MM.1S (cell line): ENCODE data around the gene PPP6R2.

Experiments used
- DNase-seq: peaks from one replicate; pipeline ENCODE4 v3.0.0-alpha.2; 2015
- H2AFZ ChIP-seq: fragments of 300-600 bp; sonication (generic); 2 replicates; pipeline ENCODE4 v1.6.0; 2016; ENCODE audit warnings: antibody characterized with exemption, low read length
- H3F3A ChIP-seq: fragments of 300-600 bp; sonication (generic); 2 replicates; pipeline ENCODE4 v1.6.1; 2016; ENCODE audit warnings: mild to moderate bottlenecking, antibody characterized with exemption, low read length, moderate library complexity, mixed read lengths; ENCODE audit not compliant: insufficient read depth
- H3K27ac ChIP-seq: fragments of 300-600 bp; sonication (generic); 2 replicates; pipeline ENCODE4 v1.5.1; 2016; ENCODE audit warnings: mild to moderate bottlenecking, low read length
- H3K27me3 ChIP-seq: fragments of 300-600 bp; sonication (generic); replicated peaks from 2 replicates; pipeline ENCODE4 v1.6.0; 2016; ENCODE audit warnings: low read length; ENCODE audit not compliant: insufficient read depth
- H3K36me3 ChIP-seq: fragments of 300-600 bp; sonication (generic); replicated peaks from 2 replicates; pipeline ENCODE4 v1.6.1; 2016; ENCODE audit warnings: mild to moderate bottlenecking, low read length, mixed read lengths; ENCODE audit not compliant: insufficient read depth
- H3K4me1 ChIP-seq: fragments of 300-600 bp; sonication (generic); 2 replicates; pipeline ENCODE4 v1.6.1; 2016; ENCODE audit warnings: low read length, mixed read lengths
- H3K4me2 ChIP-seq: fragments of 300-600 bp; sonication (generic); 2 replicates; pipeline ENCODE4 v1.6.0; 2016; ENCODE audit warnings: low read depth, low read length
- H3K4me3 ChIP-seq: fragments of 300-600 bp; sonication (generic); 2 replicates; pipeline ENCODE4 v1.5.1; 2016; ENCODE audit warnings: low read length, mixed read lengths
- H3K79me2 ChIP-seq: fragments of 300-600 bp; sonication (generic); 2 replicates; pipeline ENCODE4 v1.6.1; 2016; ENCODE audit warnings: mixed run types, low read length, mixed read lengths
- H3K9ac ChIP-seq: fragments of 300-600 bp; sonication (generic); 2 replicates; pipeline ENCODE4 v1.6.1; 2016; ENCODE audit warnings: low read length, mixed read lengths
- H3K9me2 ChIP-seq: fragments of 300-600 bp; sonication (generic); replicated peaks from 2 replicates; pipeline ENCODE4 v1.6.1; 2016; ENCODE audit warnings: mild to moderate bottlenecking, low read length, mixed read lengths; ENCODE audit not compliant: insufficient read depth
- H3K9me3 ChIP-seq: fragments of 300-600 bp; sonication (generic); replicated peaks from 2 replicates; pipeline ENCODE4 v1.6.1; 2016; ENCODE audit warnings: mild to moderate bottlenecking, low read length, mixed read lengths; ENCODE audit not compliant: insufficient read depth
- H4K20me1 ChIP-seq: fragments of 300-600 bp; sonication (generic); 2 replicates; pipeline ENCODE4 v1.6.1; 2016; ENCODE audit warnings: mild to moderate bottlenecking, low read length, moderate library complexity, mixed read lengths; ENCODE audit not compliant: insufficient read depth
- EZH2 ChIP-seq: fragments of 300-600 bp; sonication (generic); optimal IDR thresholded peaks from 2 replicates; pipeline ENCODE3; 2017; ENCODE audit warnings: low read depth, mild to moderate bottlenecking, antibody characterized with exemption, low read length, mixed read lengths
- EZH2phosphoT487 ChIP-seq: fragments of 300-600 bp; sonication (generic); IDR thresholded peaks from 2 replicates; pipeline ENCODE4 v1.6.1; 2018; ENCODE audit warnings: antibody characterized with exemption, low read length
- TF ChIP-seq, protein P1 (sequence below): fragments of 300-600 bp; sonication (generic); IDR thresholded peaks from 2 replicates; pipeline ENCODE4 v1.5.1; 2016; ENCODE audit warnings: antibody characterized with exemption, low read length, mixed read lengths

PPP6R2 gene

DNA sequence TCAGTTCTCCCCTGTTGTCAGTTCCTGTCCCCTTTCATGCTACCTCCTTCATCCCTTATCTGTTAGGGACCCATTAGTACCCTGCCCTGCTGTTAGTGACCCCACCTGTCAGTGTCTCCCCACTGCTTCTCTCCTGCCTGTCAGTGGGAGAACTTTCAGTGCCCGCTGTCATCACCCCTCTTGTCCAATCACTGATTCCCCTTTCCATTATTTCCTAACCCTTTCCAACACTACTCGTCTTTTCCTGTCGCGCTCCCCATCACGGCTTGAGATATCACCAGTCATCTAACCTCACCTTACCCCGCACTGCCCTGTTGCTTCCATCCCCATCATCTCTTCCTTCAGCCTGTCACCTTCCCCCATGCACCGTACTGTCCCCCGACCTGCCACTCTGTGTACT, 4.0 kb downstream of the PPP6R2 start:
- H3K27ac ChIP-seq: no peak overlapping the region
- no peaks in the 10 kb centered on the region for H3K9me3 ChIP-seq
- no peaks in the 10 kb centered on the region for H3K4me1 ChIP-seq
- H2AFZ ChIP-seq: no peak overlapping the region
- peaks cover 8% of the 10 kb centered on the region for H3F3A ChIP-seq
- DNase-seq: no peak
- H3K79me2 ChIP-seq: peaks cover 42% of the 10 kb centered on the region
- H3K27me3 ChIP-seq: no peaks in the 10 kb centered on the region
- no peak overlapping the region for H3K4me3 ChIP-seq
- H3K4me2 ChIP-seq: no peak overlapping the region
- H3K9me2 ChIP-seq: no peaks in the 10 kb centered on the region
- no peak overlapping the region for H3K9ac ChIP-seq
- no peaks in the 10 kb centered on the region for H3K36me3 ChIP-seq
- TF ChIP-seq EZH2phosphoT487 (no peak), EZH2 (no peak)
- TF ChIP-seq, protein P1, sequence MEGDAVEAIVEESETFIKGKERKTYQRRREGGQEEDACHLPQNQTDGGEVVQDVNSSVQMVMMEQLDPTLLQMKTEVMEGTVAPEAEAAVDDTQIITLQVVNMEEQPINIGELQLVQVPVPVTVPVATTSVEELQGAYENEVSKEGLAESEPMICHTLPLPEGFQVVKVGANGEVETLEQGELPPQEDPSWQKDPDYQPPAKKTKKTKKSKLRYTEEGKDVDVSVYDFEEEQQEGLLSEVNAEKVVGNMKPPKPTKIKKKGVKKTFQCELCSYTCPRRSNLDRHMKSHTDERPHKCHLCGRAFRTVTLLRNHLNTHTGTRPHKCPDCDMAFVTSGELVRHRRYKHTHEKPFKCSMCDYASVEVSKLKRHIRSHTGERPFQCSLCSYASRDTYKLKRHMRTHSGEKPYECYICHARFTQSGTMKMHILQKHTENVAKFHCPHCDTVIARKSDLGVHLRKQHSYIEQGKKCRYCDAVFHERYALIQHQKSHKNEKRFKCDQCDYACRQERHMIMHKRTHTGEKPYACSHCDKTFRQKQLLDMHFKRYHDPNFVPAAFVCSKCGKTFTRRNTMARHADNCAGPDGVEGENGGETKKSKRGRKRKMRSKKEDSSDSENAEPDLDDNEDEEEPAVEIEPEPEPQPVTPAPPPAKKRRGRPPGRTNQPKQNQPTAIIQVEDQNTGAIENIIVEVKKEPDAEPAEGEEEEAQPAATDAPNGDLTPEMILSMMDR: no peak
- H4K20me1 ChIP-seq: no peaks in the 10 kb centered on the region

DNA sequence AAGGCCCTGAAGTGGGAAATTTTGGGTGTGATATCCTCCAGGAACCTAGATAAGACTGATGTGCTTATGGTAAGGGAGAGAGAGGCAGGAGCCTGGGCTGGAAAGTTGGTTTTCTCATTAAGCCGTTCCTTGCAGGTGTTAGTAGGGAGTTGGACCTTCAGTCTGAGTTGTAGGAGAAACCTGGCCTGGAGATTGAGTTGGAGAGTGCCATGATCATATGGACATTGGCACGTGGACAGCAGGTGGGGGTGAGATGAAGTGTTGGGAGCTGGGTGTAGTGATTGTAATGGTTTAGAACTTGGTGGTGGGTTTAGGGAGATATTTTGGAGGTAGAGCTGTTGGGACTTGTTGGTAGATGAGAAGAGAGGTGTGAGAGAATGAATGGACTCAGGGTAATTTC, 4.9 kb downstream of the PPP6R2 start:
- H2AFZ ChIP-seq: no peak overlapping the region
- TF ChIP-seq, protein P1: no peak
- no peak for TF ChIP-seq EZH2phosphoT487
- no peak for TF ChIP-seq EZH2
- H3K27me3 ChIP-seq: no peaks in the 10 kb centered on the region
- no peak for DNase-seq
- no peak overlapping the region for H3K4me3 ChIP-seq
- H3K4me2 ChIP-seq: no peak overlapping the region
- H3K4me1 ChIP-seq: no peaks in the 10 kb centered on the region
- H3K79me2 ChIP-seq: peaks cover 49% of the 10 kb centered on the region
- H3K27ac ChIP-seq: no peak overlapping the region
- no peaks in the 10 kb centered on the region for H3K36me3 ChIP-seq
- no peaks in the 10 kb centered on the region for H3K9me3 ChIP-seq
- no peaks in the 10 kb centered on the region for H3K9me2 ChIP-seq
- H3F3A ChIP-seq: no peaks in the 10 kb centered on the region
- no peaks in the 10 kb centered on the region for H4K20me1 ChIP-seq
- no peak overlapping the region for H3K9ac ChIP-seq

DNA sequence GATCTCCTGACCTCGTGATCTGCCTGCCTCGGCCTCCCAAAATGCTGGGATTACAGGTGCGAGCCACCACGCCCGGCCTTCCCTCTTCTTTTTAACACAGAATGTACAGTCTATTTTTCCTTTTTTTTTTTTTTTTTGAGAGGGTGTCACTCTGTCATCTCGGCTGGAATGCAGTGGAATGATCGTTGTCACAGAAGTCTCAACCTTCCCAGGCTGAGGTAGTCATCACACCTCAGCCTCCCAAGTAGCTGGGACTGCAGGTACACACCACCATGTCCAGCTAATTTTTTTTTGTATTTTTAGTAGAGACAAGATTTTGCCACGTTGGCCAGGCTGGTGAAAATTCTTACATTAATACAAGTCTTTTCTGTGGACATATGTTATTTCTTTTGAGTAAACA, 13.1 kb downstream of the PPP6R2 start:
- Histone ChIP-seq H3K36me3 (no peaks in the 10 kb centered on the region), H2AFZ (no peak overlapping the region), H3K27me3 (no peaks in the 10 kb centered on the region), H3K79me2 (peaks cover 68% of the 10 kb centered on the region), H3K9ac (no peak overlapping the region), H3K27ac (no peak overlapping the region), H3K4me1 (no peaks in the 10 kb centered on the region), H3K9me3 (no peaks in the 10 kb centered on the region), H3K4me3 (no peak overlapping the region), H3K9me2 (no peaks in the 10 kb centered on the region), H4K20me1 (no peaks in the 10 kb centered on the region), H3K4me2 (no peak overlapping the region), H3F3A (no peaks in the 10 kb centered on the region)
- TF ChIP-seq, protein P1: no peak
- no peak for TF ChIP-seq EZH2phosphoT487
- TF ChIP-seq EZH2: no peak
- DNase-seq: no peak

DNA sequence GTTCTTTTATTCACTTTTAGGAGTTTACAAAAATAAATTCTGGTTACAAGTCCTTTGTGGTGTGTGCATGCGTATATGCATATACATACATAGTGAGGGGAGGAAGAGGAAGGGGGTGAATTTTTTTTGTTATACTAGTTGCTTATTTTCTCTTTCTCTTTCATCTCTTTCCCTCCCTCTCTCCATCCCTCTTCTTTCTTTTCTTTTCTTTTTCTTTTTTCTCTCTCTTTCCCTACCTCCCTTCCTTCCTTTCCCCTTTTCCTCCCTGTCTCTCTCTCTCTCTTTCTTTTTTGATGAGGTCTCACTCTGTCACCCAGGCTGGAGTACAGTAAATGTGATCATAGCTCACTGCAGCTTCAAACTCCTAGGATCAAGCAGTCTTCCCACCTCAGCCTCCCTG, 14.1 kb downstream of the PPP6R2 start:
- Histone ChIP-seq H4K20me1 (no peaks in the 10 kb centered on the region), H3K4me3 (no peak overlapping the region)

More for the DNA sequence above, 14.1 kb downstream of the PPP6R2 start:
- H3F3A ChIP-seq: no peaks in the 10 kb centered on the region
- H3K4me2 ChIP-seq: no peak overlapping the region
- H3K4me1 ChIP-seq: no peaks in the 10 kb centered on the region
- no peak overlapping the region for H3K27ac ChIP-seq
- no peaks in the 10 kb centered on the region for H3K9me2 ChIP-seq
- no peak overlapping the region for H3K9ac ChIP-seq
- no peaks in the 10 kb centered on the region for H3K36me3 ChIP-seq
- no peak overlapping the region for H2AFZ ChIP-seq
- no peaks in the 10 kb centered on the region for H3K27me3 ChIP-seq
- no peak for DNase-seq
- H3K79me2 ChIP-seq: peaks cover 76% of the 10 kb centered on the region
- no peaks in the 10 kb centered on the region for H3K9me3 ChIP-seq
- TF ChIP-seq, protein P1: no peak
- TF ChIP-seq EZH2 (no peak), EZH2phosphoT487 (no peak)
